Chondrocyte (in vitro differentiated cells): ENCODE measurements around the gene LITAF. TPM values are rescaled to one million over a fixed set of nuclear protein-coding genes. Genes with fewer than 3 reads are reported as not detected.

ENCODE experiments used
- DNase-seq: peaks from one replicate; pipeline ENCODE4 v3.0.0; 2021; ENCODE audit warnings: mixed read lengths, low spot score
- H3K27ac Mint-ChIP-seq: one replicate; pipeline ENCODE4 v1.8.0; 2021; ENCODE audit warnings: mild to moderate bottlenecking, moderate library complexity, mixed read lengths; ENCODE audit not compliant: unreplicated experiment
- H3K27me3 Mint-ChIP-seq: 2 replicates; pipeline ENCODE4 v1.8.0; 2021; ENCODE audit warnings: low read depth, mixed read lengths
- H3K36me3 Mint-ChIP-seq: 2 replicates; pipeline ENCODE4 v1.8.0; 2021; ENCODE audit warnings: low read depth, mixed read lengths
- H3K4me1 Mint-ChIP-seq: 2 replicates; pipeline ENCODE4 v1.8.0; 2021; ENCODE audit warnings: low read depth, mild to moderate bottlenecking, mixed read lengths
- H3K4me3 Mint-ChIP-seq: one replicate; pipeline ENCODE4 v1.8.0; 2021; ENCODE audit warnings: mild to moderate bottlenecking, moderate library complexity, mixed read lengths; ENCODE audit not compliant: unreplicated experiment
- H3K9me3 Mint-ChIP-seq: 2 replicates; pipeline ENCODE4 v1.8.0; 2021; ENCODE audit warnings: low read depth, mixed read lengths
- CTCF ChIP-seq: fragments of 200-600 bp; sonication (generic); IDR thresholded peaks from 2 replicates; pipeline ENCODE4 v1.5.0; 2021; ENCODE audit warnings: antibody characterized with exemption, mild to moderate bottlenecking, moderate library complexity
- total RNA-seq: library from RNA; stranded (reverse); gene quantifications from 3 replicates; pipeline ENCODE4 v1.2.1, GENCODE V29; 2021

The LITAF gene
- total RNA-seq, 1 donor from 2014 or later = 91.9 TPM

- DNase-seq = no peak
- Mint-ChIP-seq H3K36me3 (peaks cover 16% of the 10 kb centered on the region), H3K27me3 (no peaks in the 10 kb centered on the region), H3K27ac (no peak overlapping the region), H3K4me3 (no peak overlapping the region), H3K4me1 (peaks cover 12% of the 10 kb centered on the region), H3K9me3 (no peaks in the 10 kb centered on the region)
- no peak for TF ChIP-seq CTCF
These were observed 42.9 kb downstream of the LITAF start for GRCh38 chr16:11543661-11544393.

GRCh38 chr16:11542069-11542744 is 44.5 kb downstream of the LITAF start:
- Mint-ChIP-seq H3K36me3 (peaks cover 6% of the 10 kb centered on the region), H3K27ac (no peak overlapping the region), H3K9me3 (no peaks in the 10 kb centered on the region), H3K4me3 (no peak overlapping the region), H3K4me1 (peaks cover 10% of the 10 kb centered on the region), H3K27me3 (no peaks in the 10 kb centered on the region)
- no peak for DNase-seq
- TF ChIP-seq CTCF = no peak

- H3K9me3 Mint-ChIP-seq = no peaks in the 10 kb centered on the region
- H3K4me3 Mint-ChIP-seq = no peak overlapping the region
- no peak overlapping the region for H3K27ac Mint-ChIP-seq
- no peak for DNase-seq
- no peaks in the 10 kb centered on the region for H3K27me3 Mint-ChIP-seq
- no peaks in the 10 kb centered on the region for H3K36me3 Mint-ChIP-seq
- TF ChIP-seq CTCF = no peak
- no peaks in the 10 kb centered on the region for H3K4me1 Mint-ChIP-seq
These were observed 47.1 kb downstream of the LITAF start for GRCh38 chr16:11539641-11540050.

GRCh38 chr16:11538880-11539279 is 47.8 kb downstream of the LITAF start:
- H3K4me1 Mint-ChIP-seq = peaks cover 5% of the 10 kb centered on the region
- H3K9me3 Mint-ChIP-seq = no peaks in the 10 kb centered on the region
- DNase-seq = no peak
- H3K36me3 Mint-ChIP-seq = no peaks in the 10 kb centered on the region
- no peak for TF ChIP-seq CTCF
- no peak overlapping the region for H3K27ac Mint-ChIP-seq
- H3K27me3 Mint-ChIP-seq = no peaks in the 10 kb centered on the region
- H3K4me3 Mint-ChIP-seq = no peak overlapping the region

- Mint-ChIP-seq H3K36me3 (no peaks in the 10 kb centered on the region), H3K4me3 (no peak overlapping the region), H3K9me3 (no peaks in the 10 kb centered on the region), H3K27ac (no peak overlapping the region), H3K4me1 (peaks cover 5% of the 10 kb centered on the region), H3K27me3 (no peaks in the 10 kb centered on the region)
- DNase-seq = no peak
- no peak for TF ChIP-seq CTCF
These were observed 50.4 kb downstream of the LITAF start for GRCh38 chr16:11536104-11536866.
